Activated CD4-positive, alpha-beta T cell treated with anti-CD3 and anti-CD28 coated beads, Interleukin-2, amount 50 U/mL, for 16 hours (primary cell): Measurements from ENCODE around the gene MPP1.
A peak's percentile ranks its signal among the peaks of the same experiment; 100 is the strongest.

Experiments used
- DNase-seq: peaks from one replicate; pipeline ENCODE4 v3.0.0-alpha.2; 2020

Gene MPP1

DNA sequence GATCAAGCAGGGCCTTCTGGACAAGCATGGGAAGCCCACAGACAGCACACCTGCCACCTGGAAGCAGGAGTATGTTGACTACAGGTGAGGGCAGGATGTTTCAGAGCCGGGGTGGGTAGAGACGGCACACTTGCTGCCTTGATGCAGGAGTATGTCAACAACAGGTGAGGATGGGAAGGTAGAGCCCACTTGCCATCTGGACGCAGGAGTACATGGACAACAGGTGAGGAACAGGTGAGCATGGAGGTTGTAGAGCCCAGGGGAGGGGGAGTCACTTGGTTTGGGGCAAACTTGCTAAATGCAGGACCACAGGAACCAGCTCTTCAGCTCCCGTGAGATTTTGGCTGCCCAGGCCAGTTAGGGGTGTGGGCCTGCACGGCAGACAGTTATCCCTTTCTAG lies 30.7 kb downstream of the MPP1 start:
- DNase-seq, result no peak

- peak; percentile 96 for DNase-seq
Observed at GRCh38 chrX:154762537-154763296, 42.6 kb downstream of the MPP1 start, which contains the start of gene DKC1. DKC1 (plus strand) TSS chrX:154762864; CDS start chrX:154762966, 102 bp downstream.

GRCh38 chrX:154761977-154762536 lies 43.2 kb downstream of the MPP1 start:
- DNase-seq, result no peak

DNA sequence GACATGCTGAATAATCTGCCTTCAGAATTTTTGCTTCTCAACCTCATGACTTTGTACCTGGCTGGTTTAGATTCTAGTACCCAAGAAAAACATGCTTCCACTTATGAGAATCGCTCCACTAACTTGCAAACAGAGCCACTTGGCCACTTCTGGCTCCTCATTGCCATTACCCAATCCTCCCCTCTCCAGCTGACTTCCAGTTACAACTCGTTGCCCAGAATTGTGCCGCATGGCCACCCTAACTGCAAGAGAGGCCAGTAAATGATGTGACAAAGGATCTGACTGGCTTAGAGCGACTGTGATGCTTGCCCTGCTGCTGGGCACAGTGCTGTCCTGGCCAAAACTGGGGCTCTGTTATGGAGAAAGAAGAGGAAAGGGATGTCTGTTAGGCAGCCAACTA lies 46.6 kb downstream of the MPP1 start:
- DNase-seq, result no peak

DNA sequence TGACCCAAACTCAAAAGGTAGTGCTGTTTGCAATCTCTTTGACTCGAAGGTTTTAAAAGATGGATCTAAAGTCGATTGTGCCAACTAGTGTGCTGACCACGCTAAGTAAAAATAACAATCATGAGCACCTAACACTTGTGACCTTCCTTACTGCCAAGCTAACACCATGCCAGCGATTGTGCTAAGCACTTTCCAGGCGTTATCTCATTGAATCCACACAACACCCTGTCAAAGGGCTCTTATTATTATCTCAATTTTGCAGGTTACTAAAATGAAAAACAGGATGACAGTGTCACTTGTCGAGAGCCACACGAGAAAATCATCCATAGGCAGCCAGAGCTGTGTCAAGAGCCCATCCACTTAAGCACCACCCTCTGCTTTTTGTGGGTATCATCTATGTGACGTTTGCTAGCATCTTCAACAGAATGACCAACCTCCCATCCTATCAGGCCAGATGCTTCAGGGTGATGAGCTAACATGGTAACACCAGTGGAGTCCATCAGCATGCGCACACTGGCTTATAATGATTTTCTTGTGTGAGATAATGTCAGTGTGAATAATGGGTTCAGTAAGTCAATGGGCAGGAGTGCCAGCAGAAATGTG lies 53.5 kb downstream of the MPP1 start:
- DNase-seq, result no peak

GRCh38 chrX:154751203-154751668 lies 54.0 kb downstream of the MPP1 start:
- DNase-seq, result no peak

DNA sequence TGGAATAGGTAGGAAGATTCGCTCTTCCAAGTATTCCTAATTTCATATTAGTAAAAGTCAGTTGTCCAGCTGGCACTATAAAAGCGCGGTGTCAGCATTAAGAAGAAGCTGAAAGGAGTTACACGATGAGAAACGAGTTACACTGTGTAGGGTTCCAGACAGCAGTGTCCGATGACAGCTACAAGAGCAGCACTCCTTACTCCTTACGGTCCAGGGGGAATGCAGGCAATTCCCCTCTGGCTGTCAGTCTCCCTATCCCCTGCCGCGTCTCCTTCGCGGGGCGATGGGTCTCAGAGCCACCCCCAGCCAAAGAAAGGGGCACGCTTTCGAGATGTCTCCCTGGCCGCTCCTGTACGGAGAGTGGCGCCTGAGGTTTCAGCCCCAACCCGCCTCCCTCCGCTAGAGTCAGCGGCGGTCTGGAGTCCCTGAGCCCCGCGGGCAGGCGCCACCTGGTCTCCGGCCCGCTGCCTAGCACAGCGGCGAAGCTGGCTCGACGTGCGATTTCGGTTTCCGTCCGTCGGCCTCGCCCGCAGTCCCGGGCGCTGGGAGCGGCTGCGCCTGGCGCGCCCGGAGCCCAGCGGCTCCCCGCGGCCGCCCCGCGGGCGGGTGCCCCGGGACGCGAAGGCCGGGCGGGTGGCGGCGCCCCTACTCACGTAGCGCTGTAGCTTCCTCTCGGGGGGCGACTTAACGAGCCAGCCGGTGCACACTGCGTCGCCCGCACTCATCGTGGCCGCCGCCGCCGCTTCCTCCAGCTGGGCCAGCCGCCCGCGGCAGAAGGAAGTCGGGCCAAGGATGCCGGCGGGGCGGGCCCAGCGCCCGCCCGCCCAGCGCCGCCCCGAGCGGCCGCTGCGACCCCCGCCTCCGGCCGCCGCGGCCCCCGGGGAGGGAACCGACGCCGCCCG lies 54.7 kb downstream of the MPP1 start, which contains the start of gene GAB3:
TSS of gene GAB3 (minus strand) at position 777 of the 902 bp plus-strand sequence. CDS start at position 725, 52 bp downstream.
- no peak for DNase-seq

GRCh38 chrX:154749856-154750255 lies 55.4 kb downstream of the MPP1 start:
- DNase-seq, result no peak

DNA sequence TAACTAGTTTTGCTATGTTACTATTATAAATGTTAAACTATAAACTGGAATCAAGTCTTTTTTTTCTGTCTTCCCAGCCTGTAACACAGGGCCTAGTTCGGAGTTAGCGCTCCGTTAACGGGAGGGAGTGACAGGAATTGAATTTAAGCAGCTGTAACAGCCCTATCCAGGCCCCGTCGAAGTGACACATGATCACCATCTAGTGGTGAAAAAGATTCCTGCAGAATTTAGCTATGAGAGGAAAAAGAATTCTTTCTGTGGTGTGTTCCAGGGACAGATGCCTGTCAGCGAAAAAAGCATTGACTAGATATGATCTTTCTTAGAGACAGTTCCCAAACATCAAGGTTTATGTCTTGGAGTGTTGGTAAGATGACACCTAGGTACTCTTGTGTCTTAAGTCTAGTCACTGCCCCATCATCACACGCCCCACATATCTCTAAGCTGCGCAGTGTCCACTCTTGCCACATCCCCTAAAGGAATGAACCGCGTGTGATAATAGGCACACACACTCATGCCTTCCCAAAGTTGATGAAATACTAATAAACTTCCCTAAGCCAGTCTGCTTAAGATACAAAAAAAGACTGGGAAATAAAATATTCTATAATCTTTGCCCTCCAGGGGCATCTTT lies 56.5 kb downstream of the MPP1 start:
- peak; percentile 80 for DNase-seq

- no peak for DNase-seq
Observed at GRCh38 chrX:154742613-154743012, 62.7 kb downstream of the MPP1 start.

DNA sequence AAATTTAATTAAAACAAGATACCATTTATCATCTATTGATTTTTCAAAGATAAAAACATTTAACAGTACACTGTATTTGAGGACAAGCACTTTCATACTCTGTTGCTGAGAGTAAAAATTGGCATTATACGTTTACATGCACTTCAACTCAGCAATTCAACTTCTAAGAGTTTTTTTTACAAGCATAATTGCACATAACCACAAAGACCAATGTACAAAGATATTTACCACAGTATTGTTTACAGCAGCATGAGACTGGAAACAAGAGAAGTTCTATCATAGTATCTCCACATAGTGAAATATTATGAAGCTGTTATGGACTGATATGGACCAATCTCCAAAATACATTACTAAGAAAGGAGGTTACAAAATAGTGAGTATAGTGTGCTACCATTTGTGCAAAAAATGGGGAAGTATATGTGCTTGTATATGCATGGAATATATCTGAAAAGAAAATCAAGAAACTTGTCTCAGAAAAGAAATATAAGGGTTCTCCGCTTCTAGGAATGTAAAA lies 65.3 kb downstream of the MPP1 start:
- no peak for DNase-seq

DNA sequence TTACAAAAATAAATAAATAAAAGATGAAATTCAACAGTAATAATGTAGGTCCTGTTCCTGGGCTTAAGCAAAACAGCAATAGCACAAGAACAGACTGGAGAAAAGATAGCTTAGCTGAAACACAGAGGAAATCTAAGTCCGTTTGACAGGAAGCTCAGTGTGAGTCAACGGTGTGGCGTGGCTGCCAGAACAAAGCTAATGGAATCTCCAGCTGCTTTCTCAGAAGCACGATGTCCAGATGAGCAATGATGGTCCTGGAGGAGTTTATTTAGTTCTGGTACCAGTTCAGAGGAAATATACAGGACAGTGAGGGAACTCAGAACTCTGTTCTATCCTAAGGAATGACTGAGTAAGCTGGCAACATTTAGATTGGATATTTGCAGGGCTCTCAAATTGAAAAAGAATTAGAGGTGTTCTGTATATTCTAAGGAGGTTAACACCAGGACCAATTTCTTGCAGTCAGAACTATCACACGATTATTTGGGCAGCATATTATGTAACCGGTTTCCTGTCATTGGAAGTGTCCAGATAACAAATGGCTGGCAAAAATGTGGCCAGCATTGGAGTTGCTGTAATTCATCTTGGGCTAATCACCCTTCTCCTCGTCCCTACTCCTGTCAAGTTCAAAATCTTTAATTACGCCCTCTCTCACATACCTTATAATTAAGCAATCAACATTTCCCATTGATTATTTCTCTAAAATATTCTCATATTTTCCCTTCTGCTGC lies 67.1 kb downstream of the MPP1 start:
- peak; percentile 69 for DNase-seq

DNA sequence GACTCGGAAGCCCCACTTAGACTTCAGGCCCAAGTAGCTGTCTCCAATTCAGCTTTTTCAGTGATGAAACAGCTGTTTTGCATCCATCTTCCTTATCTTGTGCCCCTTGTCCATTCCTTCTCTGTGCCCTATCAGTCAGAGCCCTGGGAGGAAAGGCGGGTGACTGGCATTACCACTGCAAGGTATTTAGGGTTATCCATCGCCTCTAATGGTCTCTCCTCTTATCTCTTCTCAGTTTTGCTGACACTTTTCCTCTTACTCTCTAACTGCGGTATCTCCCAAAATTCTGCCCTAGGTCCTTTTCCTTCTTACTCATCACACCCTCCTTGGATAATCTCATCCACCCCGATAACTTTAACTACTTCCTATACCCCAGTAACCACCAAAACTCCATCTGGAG lies 68.1 kb downstream of the MPP1 start:
- DNase-seq, result no peak

DNA sequence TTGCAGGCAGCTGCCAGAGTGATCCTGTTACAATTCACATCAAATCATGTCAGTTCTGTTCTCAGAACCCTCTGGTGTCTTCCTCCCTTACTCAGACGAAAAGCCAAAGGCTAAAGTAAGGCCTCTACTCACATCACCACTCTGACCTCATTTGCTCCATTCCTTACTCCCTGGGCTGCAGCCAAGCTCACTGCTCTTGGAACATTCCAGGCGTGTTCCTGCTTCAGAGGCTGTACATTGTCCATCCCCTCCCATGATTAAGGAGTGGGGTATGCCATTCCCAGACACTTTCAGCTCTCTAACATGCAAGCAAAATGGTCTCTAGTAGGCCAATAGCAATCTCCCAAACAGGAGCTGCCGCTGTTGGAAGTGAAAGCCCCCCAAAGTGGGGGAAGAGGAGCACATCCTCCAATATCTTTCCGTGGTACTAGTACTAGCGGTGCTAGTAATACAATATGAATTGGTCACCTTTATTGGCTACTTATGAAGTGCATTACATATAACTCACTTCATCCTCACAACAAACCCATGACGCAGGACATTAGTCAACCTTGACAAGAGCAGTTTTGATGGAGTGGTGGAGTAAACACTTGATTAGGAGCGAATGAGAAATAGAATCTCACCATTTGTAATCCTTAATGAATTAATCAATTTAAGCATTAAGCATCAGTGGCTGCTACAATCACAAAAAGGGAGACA lies 69.4 kb downstream of the MPP1 start:
- DNase-seq, result no peak

- DNase-seq, result peak; percentile 62
Observed at GRCh38 chrX:154734061-154734781, 71.1 kb downstream of the MPP1 start.

GRCh38 chrX:154733066-154733425 lies 72.2 kb downstream of the MPP1 start:
- DNase-seq, result peak; percentile 37

GRCh38 chrX:154732421-154733065 lies 72.7 kb downstream of the MPP1 start:
- DNase-seq, result no peak

DNA sequence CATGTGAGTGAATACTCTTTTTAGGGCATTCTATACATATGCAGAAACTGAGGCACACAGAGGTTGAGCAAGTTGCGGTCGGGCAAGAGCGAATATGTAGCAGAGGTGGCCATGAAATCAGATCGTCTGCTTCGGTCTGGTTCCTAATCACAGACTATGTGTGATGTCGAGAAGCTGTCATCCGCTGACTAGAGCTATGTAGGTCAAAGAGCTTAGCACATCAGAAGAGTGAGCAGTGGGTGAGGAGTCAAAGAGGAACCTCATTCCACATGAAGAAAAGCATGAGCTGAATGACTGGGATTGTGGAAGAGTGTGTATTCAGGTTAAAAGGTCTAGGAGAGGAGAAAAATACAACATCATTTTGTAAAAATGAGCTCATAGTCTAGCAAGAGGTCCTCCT lies 73.4 kb downstream of the MPP1 start:
- DNase-seq, result no peak

GRCh38 chrX:154731184-154731583 lies 74.1 kb downstream of the MPP1 start:
- DNase-seq, result no peak
